Colonic mucosa (tissue), 4 donors: ENCODE results near the gene ACTR8. TPM values are rescaled to one million over a fixed set of nuclear protein-coding genes. Genes with fewer than 3 reads are reported as not detected.
"Not testable (repeated sequence)": the region's sequence is repeated elsewhere in the genome, so short reads cannot be mapped to it uniquely, and the experiment has no call there.

Experiments
- DNase-seq: peaks from one replicate; pipeline ENCODE4 v3.0.0-alpha.2; 2020
- H3K27ac ChIP-seq: fragments of 200-600 bp; one replicate; pipeline ENCODE4 v1.8.0; 2021
- H3K27me3 ChIP-seq: fragments of 200-600 bp; one replicate; pipeline ENCODE4 v1.8.0; 2021
- H3K36me3 ChIP-seq: fragments of 200-600 bp; one replicate; pipeline ENCODE4 v1.8.0; 2021
- H3K4me1 ChIP-seq: fragments of 200-600 bp; one replicate; pipeline ENCODE4 v1.8.0; 2021; ENCODE audit warnings: mild to moderate bottlenecking
- H3K4me3 ChIP-seq: fragments of 200-600 bp; one replicate; pipeline ENCODE4 v1.8.0; 2021
- H3K9ac ChIP-seq, 2 donors: one replicate each; pipeline ENCODE4 v1.7.0; 2013; ENCODE audit warnings: control low read depth in 2 of 2, low read depth in 2 of 2, low read length in 2 of 2
- H3K9me3 ChIP-seq: fragments of 200-600 bp; one replicate; pipeline ENCODE4 v1.8.0; 2021
- intact Hi-C: fragments of 100-400 bp; cut with DNase I; formaldehyde crosslinking; loops from one replicate; pipeline ENCODE4 v1.14.1; 2022
- total RNA-seq, 2 donors: library from RNA; stranded (reverse); fragmentation: NEBNext Ultra II Directional in 1 of 2; extraction: Animal tissue kit (Norgen Biotek cat#: 25700) in 1 of 2; gene quantifications; one replicate each; pipeline ENCODE4 v1.2.1, GENCODE V29; 2021
- TF ChIP-seq, protein P1 (sequence below): fragments of 200-600 bp; IDR thresholded peaks from one replicate; pipeline ENCODE4 v1.8.0; 2022; ENCODE audit warnings: antibody characterized with exemption, mild to moderate bottlenecking
- donor health status: healthy.
- donor health status: DM: no; HTN: no; CAD: no.
- donor health status: DM: no; HTN: no; CAD: no.

Gene ACTR8, protein sequence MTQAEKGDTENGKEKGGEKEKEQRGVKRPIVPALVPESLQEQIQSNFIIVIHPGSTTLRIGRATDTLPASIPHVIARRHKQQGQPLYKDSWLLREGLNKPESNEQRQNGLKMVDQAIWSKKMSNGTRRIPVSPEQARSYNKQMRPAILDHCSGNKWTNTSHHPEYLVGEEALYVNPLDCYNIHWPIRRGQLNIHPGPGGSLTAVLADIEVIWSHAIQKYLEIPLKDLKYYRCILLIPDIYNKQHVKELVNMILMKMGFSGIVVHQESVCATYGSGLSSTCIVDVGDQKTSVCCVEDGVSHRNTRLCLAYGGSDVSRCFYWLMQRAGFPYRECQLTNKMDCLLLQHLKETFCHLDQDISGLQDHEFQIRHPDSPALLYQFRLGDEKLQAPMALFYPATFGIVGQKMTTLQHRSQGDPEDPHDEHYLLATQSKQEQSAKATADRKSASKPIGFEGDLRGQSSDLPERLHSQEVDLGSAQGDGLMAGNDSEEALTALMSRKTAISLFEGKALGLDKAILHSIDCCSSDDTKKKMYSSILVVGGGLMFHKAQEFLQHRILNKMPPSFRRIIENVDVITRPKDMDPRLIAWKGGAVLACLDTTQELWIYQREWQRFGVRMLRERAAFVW
- total RNA-seq: 10 to 100 TPM; 31.4 to 35.0 TPM

DNA sequence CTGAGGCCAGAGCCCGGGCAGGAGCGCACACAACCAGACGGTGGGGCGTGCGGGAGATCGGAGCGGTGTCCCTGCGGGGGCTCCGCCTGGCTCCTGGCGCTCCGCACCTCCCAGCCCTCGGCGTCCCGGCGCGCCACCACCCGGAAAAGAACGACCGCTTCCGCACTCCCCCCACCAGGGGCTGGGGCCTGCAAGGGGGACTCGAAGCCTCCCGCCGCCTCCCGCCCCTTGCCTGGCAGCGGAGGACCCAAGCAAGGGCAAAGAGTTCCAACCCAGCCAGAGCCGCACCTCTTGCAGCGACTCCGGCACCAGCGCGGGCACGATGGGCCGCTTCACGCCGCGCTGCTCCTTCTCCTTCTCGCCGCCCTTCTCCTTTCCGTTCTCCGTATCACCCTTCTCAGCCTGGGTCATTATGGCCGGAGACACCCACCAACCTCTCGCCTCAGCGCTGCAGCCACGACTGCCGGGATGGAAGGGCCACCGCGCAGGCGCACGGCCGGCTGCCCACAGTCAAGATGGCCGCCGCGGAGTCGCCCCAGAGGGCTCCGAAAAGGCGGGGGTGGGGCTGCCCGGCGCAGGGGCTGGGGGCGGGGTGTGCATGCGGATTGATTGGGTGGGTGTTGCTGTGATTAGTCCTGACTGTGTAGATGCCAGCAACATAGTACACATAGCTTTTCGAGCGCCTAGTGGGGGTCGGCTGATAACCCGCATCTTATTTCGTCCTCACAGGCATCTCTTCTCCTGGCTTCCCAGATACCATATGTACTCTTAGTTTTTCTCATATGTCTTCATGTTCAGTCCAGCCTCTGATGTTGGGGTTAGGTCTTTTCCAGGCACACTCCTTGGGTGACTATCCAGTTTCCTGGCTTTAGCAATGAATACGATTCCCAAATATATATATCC, at the start of gene ACTR8:
Gene ACTR8 (minus strand): TSS at position 462 of the 903 bp plus-strand sequence. CDS start 51 bp downstream, at position 411.
- Histone ChIP-seq H3K9me3 (no peaks in the 10 kb centered on the region), H3K4me1 (no peaks in the 10 kb centered on the region), H3K9ac (peak within 1 kb of the TSS; percentile 78 to 91), H3K4me3 (peak within 1 kb of the TSS; percentile 71), H3K27me3 (no peaks in the 10 kb centered on the region), H3K36me3 (peaks cover 4% of the 10 kb centered on the region), H3K27ac (peak within 1 kb of the TSS; percentile 84)
- DNase-seq: peak; percentile 89
- TF ChIP-seq, protein P1, sequence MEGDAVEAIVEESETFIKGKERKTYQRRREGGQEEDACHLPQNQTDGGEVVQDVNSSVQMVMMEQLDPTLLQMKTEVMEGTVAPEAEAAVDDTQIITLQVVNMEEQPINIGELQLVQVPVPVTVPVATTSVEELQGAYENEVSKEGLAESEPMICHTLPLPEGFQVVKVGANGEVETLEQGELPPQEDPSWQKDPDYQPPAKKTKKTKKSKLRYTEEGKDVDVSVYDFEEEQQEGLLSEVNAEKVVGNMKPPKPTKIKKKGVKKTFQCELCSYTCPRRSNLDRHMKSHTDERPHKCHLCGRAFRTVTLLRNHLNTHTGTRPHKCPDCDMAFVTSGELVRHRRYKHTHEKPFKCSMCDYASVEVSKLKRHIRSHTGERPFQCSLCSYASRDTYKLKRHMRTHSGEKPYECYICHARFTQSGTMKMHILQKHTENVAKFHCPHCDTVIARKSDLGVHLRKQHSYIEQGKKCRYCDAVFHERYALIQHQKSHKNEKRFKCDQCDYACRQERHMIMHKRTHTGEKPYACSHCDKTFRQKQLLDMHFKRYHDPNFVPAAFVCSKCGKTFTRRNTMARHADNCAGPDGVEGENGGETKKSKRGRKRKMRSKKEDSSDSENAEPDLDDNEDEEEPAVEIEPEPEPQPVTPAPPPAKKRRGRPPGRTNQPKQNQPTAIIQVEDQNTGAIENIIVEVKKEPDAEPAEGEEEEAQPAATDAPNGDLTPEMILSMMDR: no peak
- intact Hi-C loops: no loop called here

DNA sequence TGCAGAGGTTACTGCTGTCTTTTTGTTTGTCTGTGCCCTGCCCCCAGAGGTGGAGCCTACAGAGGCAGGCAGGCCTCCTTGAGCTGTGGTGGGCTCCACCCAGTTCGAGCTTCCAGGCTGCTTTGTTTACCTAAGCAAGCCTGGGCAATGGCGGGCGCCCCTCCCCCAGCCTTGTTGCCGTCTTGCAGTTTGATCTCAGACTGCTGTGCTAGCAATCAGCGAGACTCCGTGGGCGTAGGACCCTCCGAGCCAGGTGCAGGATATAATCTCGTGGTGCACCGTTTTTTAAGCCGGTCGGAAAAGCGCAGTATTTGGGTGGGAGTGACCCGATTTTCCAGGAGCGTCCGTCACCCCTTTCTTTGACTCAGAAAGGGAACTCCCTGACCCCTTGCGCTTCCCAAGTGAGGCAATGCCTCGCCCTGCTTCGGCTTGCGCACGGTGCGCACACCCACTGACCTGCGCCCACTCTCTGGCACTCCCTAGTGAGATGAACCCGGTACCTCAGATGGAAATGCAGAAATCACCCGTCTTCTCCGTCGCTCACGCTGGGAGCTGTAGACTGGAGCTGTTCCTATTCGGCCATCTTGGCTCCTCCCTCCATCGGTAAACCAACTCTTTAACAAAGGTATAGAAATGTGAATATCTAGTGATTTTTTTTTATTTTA, 45.4 kb upstream of the ACTR8 start:
- H3K4me3 ChIP-seq, H3K36me3 ChIP-seq, intact Hi-C loops, H3K9me3 ChIP-seq, H3K4me1 ChIP-seq, H3K27me3 ChIP-seq, H3K27ac ChIP-seq, H3K9ac ChIP-seq: not testable (repeated sequence)
- peak; percentile 31 for DNase-seq

DNA sequence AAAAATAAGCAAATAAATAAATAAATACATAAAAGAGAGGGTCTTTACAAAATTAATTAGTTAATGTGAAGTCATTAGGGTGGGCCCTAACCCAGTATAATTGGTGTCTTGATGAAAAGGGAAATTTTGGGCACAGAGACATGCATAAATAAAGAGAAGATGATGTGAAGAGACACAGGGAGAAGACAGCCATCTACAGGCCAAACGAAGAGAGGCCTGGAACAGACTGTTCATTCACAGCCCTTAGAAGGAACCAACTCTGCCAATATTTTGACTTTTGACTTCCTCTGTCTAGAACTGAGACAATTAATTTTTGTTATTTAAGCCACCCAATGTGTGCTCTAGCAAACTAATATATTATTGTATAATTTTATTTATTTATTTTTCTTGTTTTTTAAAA, 39.3 kb upstream of the ACTR8 start:
- Histone ChIP-seq H3K4me1 (no peaks in the 10 kb centered on the region), H3K4me3 (no peak overlapping the region), H3K9me3 (no peaks in the 10 kb centered on the region), H3K27me3 (no peaks in the 10 kb centered on the region), H3K36me3 (no peaks in the 10 kb centered on the region), H3K27ac (no peak overlapping the region), H3K9ac (no peak overlapping the region)
- intact Hi-C loops: no loop called here
- DNase-seq: no peak
- TF ChIP-seq, protein P1: peak; percentile 32

DNA sequence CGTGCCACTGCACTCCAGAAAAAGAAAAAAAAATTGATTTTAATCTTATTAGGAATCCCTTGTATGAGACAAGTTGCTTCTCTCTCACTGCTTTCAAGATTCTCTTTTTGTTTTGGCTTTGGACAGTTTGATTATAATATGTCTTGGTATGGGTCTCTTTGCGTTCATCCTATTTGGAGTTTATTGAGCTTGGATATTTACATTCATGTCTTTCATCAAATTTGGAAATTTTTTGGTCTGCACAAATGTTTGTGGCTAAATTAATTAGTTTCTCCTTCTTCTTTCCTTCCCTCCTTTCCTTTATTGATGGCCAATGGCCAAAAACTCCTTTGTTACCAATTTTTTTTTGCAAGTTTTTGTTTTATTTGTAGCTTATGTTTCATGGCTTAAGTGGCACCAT, 37.8 kb upstream of the ACTR8 start:
- intact Hi-C loops: loop anchor here (10.0 kb wide), 1 partner anchor 195 kb away; no protein-coding TSS in a partner anchor
- Histone ChIP-seq H3K27ac (no peak overlapping the region), H3K27me3 (no peaks in the 10 kb centered on the region), H3K4me3 (no peak overlapping the region), H3K36me3 (no peaks in the 10 kb centered on the region), H3K9me3 (no peaks in the 10 kb centered on the region), H3K4me1 (no peaks in the 10 kb centered on the region), H3K9ac (no peak overlapping the region)
- TF ChIP-seq, protein P1: no peak
- no peak for DNase-seq

DNA sequence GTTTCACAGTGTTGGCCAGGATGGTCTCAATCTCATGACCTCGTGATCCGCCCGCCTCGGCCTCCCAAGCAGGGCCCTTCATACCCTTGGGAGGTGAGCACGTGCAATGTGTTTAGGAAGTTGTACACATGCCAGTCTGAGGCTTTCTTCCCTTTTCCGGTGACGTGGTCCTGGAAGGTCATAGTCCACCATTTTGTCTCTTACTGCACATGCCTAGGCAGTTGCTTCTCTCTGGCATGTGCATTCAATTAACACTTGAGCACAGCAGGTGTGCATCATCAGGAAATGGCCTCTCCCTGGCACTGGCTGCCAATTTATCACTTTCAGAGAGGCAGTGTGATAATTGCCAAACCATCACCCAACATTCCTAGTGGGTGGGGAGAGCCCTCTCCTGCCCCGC, 31.4 kb upstream of the ACTR8 start:
- intact Hi-C loops: loop anchor here (10.0 kb wide), 1 partner anchor 189 kb away; no protein-coding TSS in a partner anchor
- TF ChIP-seq, protein P1: no peak
- no peaks in the 10 kb centered on the region for H3K36me3 ChIP-seq
- no peaks in the 10 kb centered on the region for H3K27me3 ChIP-seq
- no peak for DNase-seq
- H3K4me1 ChIP-seq: no peaks in the 10 kb centered on the region
- H3K9ac ChIP-seq: no peak overlapping the region
- no peak overlapping the region for H3K4me3 ChIP-seq
- H3K27ac ChIP-seq: no peak overlapping the region
- H3K9me3 ChIP-seq: no peaks in the 10 kb centered on the region
